NCI-H1105 treated with DMSO at 0.1 percent for 48 hours (cell line): ENCODE measurements around the gene CROCC.
"Not testable (repeated sequence)": the region's sequence is repeated elsewhere in the genome, so short reads cannot be mapped to it uniquely, and the experiment has no call there.

Experiments used
- DNase-seq: peaks from one replicate; lab custom pipeline; 2025; lab: John Stamatoyannopoulos, UW

Gene CROCC

GRCh38 chr1:16939386-16940180, 17.9 kb downstream of the CROCC start:
- not testable (repeated sequence) for DNase-seq

GRCh38 chr1:16944038-16944437, 22.3 kb downstream of the CROCC start:
- DNase-seq = no peak

- not testable (repeated sequence) for DNase-seq
These were observed 23.8 kb downstream of the CROCC start for GRCh38 chr1:16945512-16945911.

- not testable (repeated sequence) for DNase-seq
These were observed 24.5 kb downstream of the CROCC start for GRCh38 chr1:16946185-16946584.

GRCh38 chr1:16946646-16947045, 24.9 kb downstream of the CROCC start:
- DNase-seq = no peak

- peak; percentile 16 for DNase-seq
These were observed 26.7 kb downstream of the CROCC start for GRCh38 chr1:16948282-16948891.

GRCh38 chr1:16949026-16949425, 27.3 kb downstream of the CROCC start:
- not testable (repeated sequence) for DNase-seq

GRCh38 chr1:16952376-16952775, 30.6 kb downstream of the CROCC start:
- DNase-seq = not testable (repeated sequence)

- no peak for DNase-seq
These were observed 32.8 kb downstream of the CROCC start for GRCh38 chr1:16954579-16954978.

- no peak for DNase-seq
These were observed 33.5 kb downstream of the CROCC start for GRCh38 chr1:16955186-16955585.

- DNase-seq = no peak
These were observed 35.0 kb downstream of the CROCC start for GRCh38 chr1:16956775-16957174.

GRCh38 chr1:16957731-16958130, 36.0 kb downstream of the CROCC start:
- DNase-seq = no peak

GRCh38 chr1:16958475-16958874, 36.7 kb downstream of the CROCC start:
- DNase-seq = no peak

GRCh38 chr1:16960560-16961296, 39.0 kb downstream of the CROCC start:
- peak; percentile 89 for DNase-seq

- DNase-seq = no peak
These were observed 39.8 kb downstream of the CROCC start for GRCh38 chr1:16961297-16962133.

- DNase-seq = not testable (repeated sequence)
These were observed 42.4 kb downstream of the CROCC start for GRCh38 chr1:16964169-16964568.

GRCh38 chr1:16965486-16966067, 43.8 kb downstream of the CROCC start:
- no peak for DNase-seq

- DNase-seq = no peak
These were observed 44.6 kb downstream of the CROCC start for GRCh38 chr1:16966282-16966681.

- peak; percentile 19 for DNase-seq
These were observed 45.4 kb downstream of the CROCC start for GRCh38 chr1:16967095-16967575.

- DNase-seq = no peak
These were observed 46.2 kb downstream of the CROCC start for GRCh38 chr1:16967962-16968361.

- no peak for DNase-seq
These were observed 46.6 kb downstream of the CROCC start for GRCh38 chr1:16968372-16968771.
